ENCODE results near the gene CLEC19A. TPM values are rescaled to one million over a fixed set of nuclear protein-coding genes. Genes with fewer than 3 reads are reported as not detected.

CLEC19A gene
- total and polyA plus RNA-seq, 2 experiments from 2014 or later = not detected

- no peak overlapping the region for H3K4me3 Mint-ChIP-seq
- H4K20me1 ChIP-seq (replicated peaks; ENCODE audit: insufficient read depth) = no peaks in the 10 kb centered on the region
- H3K27ac Mint-ChIP-seq = no peak overlapping the region
- no peaks in the 10 kb centered on the region for H3K27me3 ChIP-seq (ENCODE audit: insufficient read depth)
- DNase-seq (ENCODE audit: low spot score) (no peak), ATAC-seq (no peak)
- H3K4me1 Mint-ChIP-seq = peaks cover 3% of the 10 kb centered on the region; the same call in 1 of the 3 replicates
- peaks cover 2% of the 10 kb centered on the region; the same call in 1 of the 2 replicates for H3K4me1 ChIP-seq (ENCODE audit: insufficient read depth)
- no peak overlapping the region for H2AFZ ChIP-seq
- H3F3A ChIP-seq (replicated peaks; ENCODE audit: low read depth) = no peaks in the 10 kb centered on the region
- TF ChIP-seq EZH2phosphoT487 (IDR thresholded peaks at IDR 0.05; ENCODE audit: unreplicated experiment) (no peak), ZNF462 (CRISPR knock-in tag; IDR thresholded peaks at IDR 0.05) (no peak), JUNB (IDR thresholded peaks at IDR 0.05; ENCODE audit: unreplicated experiment) (no peak), CREB1 (CRISPR knock-in tag; IDR thresholded peaks at IDR 0.05; ENCODE audit: low read depth) (no peak), CTCF (conservative IDR thresholded peaks at IDR 0.05; ENCODE audit: low read depth in 2 of 2) (no peak), ZNF114 (CRISPR knock-in tag; IDR thresholded peaks at IDR 0.05) (no peak), EZH2 (IDR thresholded peaks at IDR 0.05; ENCODE audit: low read depth, unreplicated experiment) (no peak), ZNF331 (CRISPR knock-in tag; IDR thresholded peaks at IDR 0.05; ENCODE audit: low read depth) (no peak), STAT1 (IDR thresholded peaks at IDR 0.05; ENCODE audit: unreplicated experiment) (no peak), POLR2AphosphoS5 (IDR thresholded peaks at IDR 0.05; ENCODE audit: low read depth) (no peak), NANOG (IDR thresholded peaks at IDR 0.05; ENCODE audit: borderline replicate concordance) (no peak)
- TF ChIP-seq, protein P1, sequence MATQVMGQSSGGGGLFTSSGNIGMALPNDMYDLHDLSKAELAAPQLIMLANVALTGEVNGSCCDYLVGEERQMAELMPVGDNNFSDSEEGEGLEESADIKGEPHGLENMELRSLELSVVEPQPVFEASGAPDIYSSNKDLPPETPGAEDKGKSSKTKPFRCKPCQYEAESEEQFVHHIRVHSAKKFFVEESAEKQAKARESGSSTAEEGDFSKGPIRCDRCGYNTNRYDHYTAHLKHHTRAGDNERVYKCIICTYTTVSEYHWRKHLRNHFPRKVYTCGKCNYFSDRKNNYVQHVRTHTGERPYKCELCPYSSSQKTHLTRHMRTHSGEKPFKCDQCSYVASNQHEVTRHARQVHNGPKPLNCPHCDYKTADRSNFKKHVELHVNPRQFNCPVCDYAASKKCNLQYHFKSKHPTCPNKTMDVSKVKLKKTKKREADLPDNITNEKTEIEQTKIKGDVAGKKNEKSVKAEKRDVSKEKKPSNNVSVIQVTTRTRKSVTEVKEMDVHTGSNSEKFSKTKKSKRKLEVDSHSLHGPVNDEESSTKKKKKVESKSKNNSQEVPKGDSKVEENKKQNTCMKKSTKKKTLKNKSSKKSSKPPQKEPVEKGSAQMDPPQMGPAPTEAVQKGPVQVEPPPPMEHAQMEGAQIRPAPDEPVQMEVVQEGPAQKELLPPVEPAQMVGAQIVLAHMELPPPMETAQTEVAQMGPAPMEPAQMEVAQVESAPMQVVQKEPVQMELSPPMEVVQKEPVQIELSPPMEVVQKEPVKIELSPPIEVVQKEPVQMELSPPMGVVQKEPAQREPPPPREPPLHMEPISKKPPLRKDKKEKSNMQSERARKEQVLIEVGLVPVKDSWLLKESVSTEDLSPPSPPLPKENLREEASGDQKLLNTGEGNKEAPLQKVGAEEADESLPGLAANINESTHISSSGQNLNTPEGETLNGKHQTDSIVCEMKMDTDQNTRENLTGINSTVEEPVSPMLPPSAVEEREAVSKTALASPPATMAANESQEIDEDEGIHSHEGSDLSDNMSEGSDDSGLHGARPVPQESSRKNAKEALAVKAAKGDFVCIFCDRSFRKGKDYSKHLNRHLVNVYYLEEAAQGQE (IDR thresholded peaks at IDR 0.05; ENCODE audit: unreplicated experiment) = no peak
- TF ChIP-seq, protein P2, sequence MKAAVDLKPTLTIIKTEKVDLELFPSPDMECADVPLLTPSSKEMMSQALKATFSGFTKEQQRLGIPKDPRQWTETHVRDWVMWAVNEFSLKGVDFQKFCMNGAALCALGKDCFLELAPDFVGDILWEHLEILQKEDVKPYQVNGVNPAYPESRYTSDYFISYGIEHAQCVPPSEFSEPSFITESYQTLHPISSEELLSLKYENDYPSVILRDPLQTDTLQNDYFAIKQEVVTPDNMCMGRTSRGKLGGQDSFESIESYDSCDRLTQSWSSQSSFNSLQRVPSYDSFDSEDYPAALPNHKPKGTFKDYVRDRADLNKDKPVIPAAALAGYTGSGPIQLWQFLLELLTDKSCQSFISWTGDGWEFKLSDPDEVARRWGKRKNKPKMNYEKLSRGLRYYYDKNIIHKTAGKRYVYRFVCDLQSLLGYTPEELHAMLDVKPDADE (IDR thresholded peaks at IDR 0.05) = no peak
- no peaks in the 10 kb centered on the region for H3K9me3 Mint-ChIP-seq
- no peaks in the 10 kb centered on the region for H3K36me3 ChIP-seq (ENCODE audit: insufficient read depth)
- no peak overlapping the region for H3K27ac ChIP-seq (ENCODE audit: low read depth)
- no peaks in the 10 kb centered on the region for H3K36me3 Mint-ChIP-seq (ENCODE audit: low read depth)
- peaks cover 2% of the 10 kb centered on the region for H3K27me3 Mint-ChIP-seq (ENCODE audit: insufficient read depth, low read depth, poor library complexity)
- no peak overlapping the region for H3K4me2 ChIP-seq
- no peaks in the 10 kb centered on the region for H3K9me2 ChIP-seq (ENCODE audit: insufficient read depth)
- H3K79me2 ChIP-seq (replicated peaks; ENCODE audit: insufficient read depth) = no peaks in the 10 kb centered on the region
- H3K4me3 ChIP-seq = no peak overlapping the region
Measured at GRCh38 chr16:19354371-19354770, 68.8 kb downstream of the CLEC19A start.
